ENCODE data around the gene NKAIN2. TPM values are rescaled to one million over a fixed set of nuclear protein-coding genes. Genes with fewer than 3 reads are reported as not detected.

The NKAIN2 gene
- polyA plus RNA-seq, 1 of the 3 experiments (the other 2 are of a cell fraction) = not detected

- Histone ChIP-seq H3K4me1 (ENCODE audit: control insufficient read depth in 1 of 2, insufficient read depth in 2 of 2, low read depth in 1 of 2, low read length in 1 of 2) (no peaks in the 10 kb centered on the region), H3K79me2 (ENCODE audit: insufficient read depth) (no peaks in the 10 kb centered on the region), H3K9ac (no peak overlapping the region), H3K36me3 (replicated peaks in 1 of 2; ENCODE audit: control insufficient read depth in 1 of 2, insufficient read depth in 2 of 2, low read length in 1 of 2) (no peaks in the 10 kb centered on the region), H3K9me2 (no peaks in the 10 kb centered on the region), H3K9me3 (no peaks in the 10 kb centered on the region), H2AFZ (ENCODE audit: low read depth) (no peak overlapping the region), H4K20me1 (ENCODE audit: insufficient read depth) (no peaks in the 10 kb centered on the region), H3K27ac (ENCODE audit: low read depth in 2 of 2, low read length in 1 of 2) (no peak overlapping the region), H3K4me3 (ENCODE audit: low read depth in 2 of 2, low read length in 1 of 2) (no peak overlapping the region), H3K4me2 (no peak overlapping the region), H3K27me3 (ENCODE audit: insufficient read depth) (no peaks in the 10 kb centered on the region), H3F3A (replicated peaks; ENCODE audit: insufficient read depth) (no peaks in the 10 kb centered on the region)
- TF ChIP-seq FOXM1 (IDR thresholded peaks at IDR 0.05; ENCODE audit: low read depth) = no peak
- no peak for TF ChIP-seq REST (IDR thresholded peaks at IDR 0.05; ENCODE audit: low read depth, low read length)
- no peak for TF ChIP-seq MEF2A (IDR thresholded peaks at IDR 0.05; ENCODE audit: borderline replicate concordance, low read depth)
- no peak for TF ChIP-seq TEAD4 (IDR thresholded peaks at IDR 0.05; ENCODE audit: borderline replicate concordance, insufficient read depth)
- TF ChIP-seq EZH2phosphoT487 (IDR thresholded peaks at IDR 0.05; ENCODE audit: borderline replicate concordance, low read depth) = no peak
- no peak for TF ChIP-seq TAF1 (IDR thresholded peaks at IDR 0.05; ENCODE audit: borderline replicate concordance, low read depth, low read length)
- TF ChIP-seq CTCF (IDR thresholded peaks at IDR 0.05) = no peak
- TF ChIP-seq RCOR1 (IDR thresholded peaks at IDR 0.05; ENCODE audit: low read length) = no peak
- no peak for TF ChIP-seq RFX5 (IDR thresholded peaks at IDR 0.05; ENCODE audit: low read length)
- TF ChIP-seq ZBTB33 (IDR thresholded peaks at IDR 0.05; ENCODE audit: borderline replicate concordance, low read depth) = no peak
- no peak for TF ChIP-seq JUND (IDR thresholded peaks at IDR 0.05)
- no peak for TF ChIP-seq YY1 (IDR thresholded peaks at IDR 0.05; ENCODE audit: low read depth)
- TF ChIP-seq MAX (IDR thresholded peaks at IDR 0.05; ENCODE audit: low read depth) = no peak
- no peak for TF ChIP-seq EP300 (IDR thresholded peaks at IDR 0.05; ENCODE audit: borderline replicate concordance in 1 of 2, low read depth in 1 of 2, low read length in 1 of 2)
- TF ChIP-seq RAD21 (IDR thresholded peaks at IDR 0.05; ENCODE audit: low read length) = no peak
- no peak for TF ChIP-seq USF1 (IDR thresholded peaks at IDR 0.05; ENCODE audit: borderline replicate concordance, low read depth)
- TF ChIP-seq IRF3 (IDR thresholded peaks at IDR 0.05; ENCODE audit: low read depth, low read length) = no peak
- TF ChIP-seq NFIC (IDR thresholded peaks at IDR 0.05; ENCODE audit: borderline replicate concordance) = no peak
- no peak for DNase-seq
- POLR2A ChIA-PET = no interaction called here
- 3% methylated on average over 2 of the region's 2 CpGs for WGBS (ENCODE audit: low lambda C conversion rate)
- CTCF ChIA-PET = interaction anchor here (1.1 kb wide), 1 partner anchor 61 kb away, joined by 3 read pairs; no protein-coding TSS in a partner anchor
These were observed 223.0 kb downstream of the NKAIN2 start for GRCh38 chr6:124026694-124027093.

Data from SK-N-SH (cell line).